ENCODE results near the gene EIF1. TPM values are rescaled to one million over a fixed set of nuclear protein-coding genes. Genes with fewer than 3 reads are reported as not detected.

The EIF1 gene
- 88.9 and 135 TPM in 2 replicates for total RNA-seq

GRCh38 chr17:41688641-41689496 is at the start of gene EIF1:
Gene EIF1 (plus strand): TSS chr17:41688885. CDS start chr17:41689039, 154 bp downstream.

GRCh38 chr17:41711669-41712400 is 23.1 kb downstream of the EIF1 start, which contains the start of gene GAST:
Gene GAST (plus strand): TSS chr17:41712331. CDS start chr17:41715437, 3,106 bp downstream.

GRCh38 chr17:41734139-41734948 is 45.7 kb downstream of the EIF1 start, which contains the start of gene HAP1:
Gene HAP1 (minus strand): TSS chr17:41734643. CDS start chr17:41734634, 9 bp downstream.

Small RNA genes lying within 50 kb of the gene (small RNA-seq; reads per million reads assigned to genes)
- gene RN7SL399P (ENCODE audit: low replicate concordance): not detected
- 0.20 reads per million for gene RNA5SP442 (ENCODE audit: low replicate concordance)

Other genes with a start within 250 kb of the EIF1 start
- gene KRT38, start 247.9 kb upstream of the EIF1 start, total RNA-seq: under 0.01 TPM in 1 of 2 replicates, not detected in the other
- gene KRT32, start 221.5 kb upstream of the EIF1 start, total RNA-seq: not detected in 2 replicates
- not detected in 2 replicates for gene KRT35, start 207.7 kb upstream of the EIF1 start, total RNA-seq
- gene KRT36, start 199.0 kb upstream of the EIF1 start, total RNA-seq: 0.22 TPM in 1 of 2 replicates, not detected in the other
- gene KRT13, start 183.3 kb upstream of the EIF1 start, total RNA-seq: not detected in 2 replicates
- gene KRT15, start 170.0 kb upstream of the EIF1 start, total RNA-seq: 3.3 TPM in 1 of 2 replicates, not detected in the other
- 154 and 259 TPM in 2 replicates for gene KRT19, start 160.6 kb upstream of the EIF1 start, total RNA-seq
- gene KRT9, start 116.8 kb upstream of the EIF1 start, total RNA-seq: not detected in 2 replicates
- gene KRT14, start 102.0 kb upstream of the EIF1 start, total RNA-seq: 1.0 TPM in 1 of 2 replicates, not detected in the other
- gene KRT16, start 76.1 kb upstream of the EIF1 start, total RNA-seq: not detected in 2 replicates
- gene KRT17, start 64.3 kb upstream of the EIF1 start, total RNA-seq: 0.66 and 5.2 TPM in 2 replicates
- not detected in 2 replicates for gene GAST, start 23.4 kb downstream of the EIF1 start, total RNA-seq
- 0.14 and 0.44 TPM in 2 replicates for gene HAP1, start 45.8 kb downstream of the EIF1 start, total RNA-seq
- gene JUP, start 97.8 kb downstream of the EIF1 start, total RNA-seq: 241 and 249 TPM in 2 replicates
- 67.0 and 95.6 TPM in 2 replicates for gene P3H4, start 123.1 kb downstream of the EIF1 start, total RNA-seq
- 283 and 563 TPM in 2 replicates for gene FKBP10, start 124.1 kb downstream of the EIF1 start, total RNA-seq
- gene NT5C3B, start 147.3 kb downstream of the EIF1 start, total RNA-seq: 78.0 and 79.9 TPM in 2 replicates
- gene KLHL10, start 148.9 kb downstream of the EIF1 start, total RNA-seq: under 0.01 TPM in 1 of 2 replicates, not detected in the other
- 27.4 and 44.2 TPM in 2 replicates for gene KLHL11, start 176.5 kb downstream of the EIF1 start, total RNA-seq
- gene ACLY, start 230.1 kb downstream of the EIF1 start, total RNA-seq: 417 and 421 TPM in 2 replicates
- 0.57 and 1.3 TPM in 2 replicates for gene ODAD4, start 241.7 kb downstream of the EIF1 start, total RNA-seq